RPMI8226 (cell line): ENCODE data around the gene F2R.
"Not testable (repeated sequence)": the region's sequence is repeated elsewhere in the genome, so short reads cannot be mapped to it uniquely, and the experiment has no call there.

Experiments
- DNase-seq: peaks from one replicate; pipeline ENCODE4 v3.0.0-alpha.2; 2015

Gene F2R

DNA sequence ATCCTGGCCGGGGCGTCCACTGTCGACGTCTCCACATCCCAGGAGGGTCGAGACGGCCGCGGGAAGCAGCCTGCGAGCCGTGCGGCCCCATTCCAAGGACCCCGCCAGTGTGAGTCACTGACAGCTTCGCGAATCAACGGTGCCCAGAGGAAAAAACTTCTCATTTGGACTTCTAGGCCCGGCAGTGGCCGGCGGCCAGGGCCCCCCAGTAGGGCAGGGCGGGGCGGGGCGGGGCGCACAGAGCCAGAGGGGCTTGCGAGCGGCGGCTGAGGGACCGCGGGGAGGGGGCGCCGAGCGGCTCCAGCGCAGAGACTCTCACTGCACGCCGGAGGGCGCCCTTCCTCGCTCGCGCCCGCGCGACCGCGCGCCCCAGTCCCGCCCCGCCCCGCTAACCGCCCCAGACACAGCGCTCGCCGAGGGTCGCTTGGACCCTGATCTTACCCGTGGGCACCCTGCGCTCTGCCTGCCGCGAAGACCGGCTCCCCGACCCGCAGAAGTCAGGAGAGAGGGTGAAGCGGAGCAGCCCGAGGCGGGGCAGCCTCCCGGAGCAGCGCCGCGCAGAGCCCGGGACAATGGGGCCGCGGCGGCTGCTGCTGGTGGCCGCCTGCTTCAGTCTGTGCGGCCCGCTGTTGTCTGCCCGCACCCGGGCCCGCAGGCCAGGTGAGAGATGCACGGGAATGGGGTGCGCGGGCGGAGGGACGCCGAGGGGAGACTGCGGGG, at the start of gene F2R:
Gene F2R, plus strand, starts transcription at position 391 of the 720 bp plus-strand sequence. Its CDS starts 182 bp downstream, at position 573.
- peak; percentile 66 for DNase-seq

DNA sequence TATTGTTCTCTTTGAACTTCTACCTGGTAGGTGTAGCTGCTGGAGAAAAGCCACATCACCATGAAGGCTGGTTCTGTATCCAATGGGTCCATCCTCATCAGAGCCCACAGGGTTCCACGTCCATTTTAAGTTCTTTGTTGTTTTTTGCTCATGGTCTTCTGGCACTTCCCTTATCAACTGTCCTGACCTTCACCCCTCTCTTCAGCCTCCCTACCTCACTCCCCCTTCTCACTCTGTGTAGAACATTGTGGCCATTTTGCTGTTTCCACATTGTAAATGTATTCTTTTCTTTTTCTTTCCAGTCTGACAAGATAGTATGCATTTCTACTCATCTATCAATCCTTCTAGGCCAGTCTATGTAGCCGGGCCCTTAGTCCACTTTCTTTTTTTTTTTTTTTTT, 48.4 kb upstream of the F2R start:
- no peak for DNase-seq

- DNase-seq = no peak
Observed at GRCh38 chr5:76669245-76669644, 46.7 kb upstream of the F2R start.

GRCh38 chr5:76670508-76670907, 45.4 kb upstream of the F2R start:
- no peak for DNase-seq

GRCh38 chr5:76672242-76672641, 43.7 kb upstream of the F2R start:
- DNase-seq = no peak

- no peak for DNase-seq
Observed at GRCh38 chr5:76673125-76673524, 42.8 kb upstream of the F2R start.

DNA sequence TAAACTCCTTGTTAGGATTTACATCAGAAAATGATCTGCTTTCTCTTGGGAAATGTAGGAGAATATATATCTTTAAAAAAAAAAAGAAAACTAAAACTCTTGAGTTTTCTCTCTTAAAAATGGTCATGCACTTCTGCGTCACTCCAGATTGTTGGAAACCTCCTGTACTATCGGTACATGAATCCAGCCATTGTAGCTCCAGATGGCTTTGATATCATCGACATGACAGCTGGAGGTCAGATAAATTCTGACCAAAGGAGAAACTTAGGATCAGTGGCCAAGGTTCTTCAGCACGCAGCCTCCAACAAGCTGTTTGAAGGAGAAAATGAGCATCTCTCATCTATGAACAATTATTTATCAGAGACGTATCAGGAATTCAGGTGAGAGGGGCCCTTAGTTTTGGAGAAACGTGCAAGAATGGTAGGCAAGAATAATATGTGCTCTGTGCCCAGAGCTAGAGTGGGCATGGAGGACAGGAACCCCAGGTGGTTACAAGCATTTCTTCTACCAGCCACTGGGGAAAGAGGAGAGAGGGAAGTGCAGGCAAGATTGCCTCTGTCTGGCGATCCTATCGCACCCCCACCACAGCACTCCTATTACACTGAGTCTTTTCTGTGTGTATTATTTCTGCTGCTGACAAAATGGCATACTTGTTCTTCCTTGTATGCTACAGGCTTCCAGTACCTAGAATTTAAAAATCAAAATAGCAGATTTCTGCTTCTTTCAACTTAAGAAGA, 41.4 kb upstream of the F2R start:
- no peak for DNase-seq

GRCh38 chr5:76675364-76675763, 40.6 kb upstream of the F2R start:
- DNase-seq = no peak

- no peak for DNase-seq
Observed at GRCh38 chr5:76677849-76678472, 38.0 kb upstream of the F2R start.

DNA sequence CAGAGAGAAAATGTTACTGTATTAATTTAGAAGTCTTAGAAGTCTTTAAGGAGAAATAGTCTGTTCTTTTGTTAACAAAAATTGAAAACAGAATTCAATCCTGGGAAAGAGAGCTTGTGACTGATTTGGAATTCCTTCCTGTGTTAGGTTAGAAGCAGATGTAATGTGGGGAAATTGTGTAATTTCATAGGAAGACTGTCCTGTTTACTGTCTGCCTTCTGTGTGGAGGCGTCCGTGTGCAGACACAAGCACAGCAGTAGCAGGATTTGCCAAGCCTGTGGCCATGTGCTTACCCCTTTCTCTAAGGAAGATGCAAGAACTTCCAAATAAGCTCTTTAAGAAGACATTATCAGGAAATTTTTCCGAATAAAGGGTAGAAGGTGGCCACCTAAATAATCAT, 36.7 kb upstream of the F2R start:
- DNase-seq = no peak

GRCh38 chr5:76680826-76681225, 35.1 kb upstream of the F2R start:
- DNase-seq = not testable (repeated sequence)

GRCh38 chr5:76681287-76681686, 34.6 kb upstream of the F2R start:
- no peak for DNase-seq

GRCh38 chr5:76682387-76682786, 33.5 kb upstream of the F2R start:
- DNase-seq = no peak

GRCh38 chr5:76683816-76684731, 31.9 kb upstream of the F2R start:
- no peak for DNase-seq

- no peak for DNase-seq
Observed at GRCh38 chr5:76684756-76685519, 31.0 kb upstream of the F2R start.

- DNase-seq = no peak
Observed at GRCh38 chr5:76685704-76686103, 30.2 kb upstream of the F2R start.

DNA sequence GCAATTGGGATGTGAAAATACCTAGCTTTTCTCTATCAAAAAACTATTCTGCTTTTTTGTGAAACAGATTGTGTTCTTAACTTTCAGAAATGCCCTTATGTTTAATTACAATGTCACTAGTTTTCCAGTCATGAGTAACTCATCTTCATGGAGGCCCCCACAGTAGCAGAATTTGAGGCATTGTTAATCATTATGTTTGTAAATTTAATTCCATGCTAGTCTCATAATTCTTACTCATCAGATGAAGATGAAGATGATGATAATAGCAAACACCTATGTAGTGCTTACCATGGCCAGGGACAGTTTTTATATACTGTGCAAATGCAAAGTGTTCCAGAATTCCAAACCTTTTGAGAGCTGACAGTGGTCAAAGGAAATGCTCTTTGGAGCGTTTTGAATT, 27.7 kb upstream of the F2R start:
- no peak for DNase-seq

DNA sequence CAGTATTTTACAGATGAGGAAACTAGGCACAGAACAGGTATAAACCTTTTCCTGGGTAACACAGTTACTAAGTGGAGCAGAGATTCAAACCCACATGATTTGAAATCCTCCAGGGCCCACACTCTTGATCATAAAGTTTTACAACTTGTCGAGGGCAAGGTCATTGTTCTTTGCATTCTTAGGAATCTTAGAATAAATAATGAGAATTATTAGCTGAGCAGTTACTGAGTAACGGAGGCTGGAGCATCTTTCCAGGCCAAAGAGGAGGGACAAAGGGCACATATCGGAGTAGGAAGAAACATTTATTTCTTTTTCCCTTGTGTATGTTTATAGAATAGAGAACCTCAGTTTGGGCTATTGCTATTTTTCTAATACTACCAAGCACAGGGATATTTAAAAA, 27.1 kb upstream of the F2R start:
- no peak for DNase-seq

DNA sequence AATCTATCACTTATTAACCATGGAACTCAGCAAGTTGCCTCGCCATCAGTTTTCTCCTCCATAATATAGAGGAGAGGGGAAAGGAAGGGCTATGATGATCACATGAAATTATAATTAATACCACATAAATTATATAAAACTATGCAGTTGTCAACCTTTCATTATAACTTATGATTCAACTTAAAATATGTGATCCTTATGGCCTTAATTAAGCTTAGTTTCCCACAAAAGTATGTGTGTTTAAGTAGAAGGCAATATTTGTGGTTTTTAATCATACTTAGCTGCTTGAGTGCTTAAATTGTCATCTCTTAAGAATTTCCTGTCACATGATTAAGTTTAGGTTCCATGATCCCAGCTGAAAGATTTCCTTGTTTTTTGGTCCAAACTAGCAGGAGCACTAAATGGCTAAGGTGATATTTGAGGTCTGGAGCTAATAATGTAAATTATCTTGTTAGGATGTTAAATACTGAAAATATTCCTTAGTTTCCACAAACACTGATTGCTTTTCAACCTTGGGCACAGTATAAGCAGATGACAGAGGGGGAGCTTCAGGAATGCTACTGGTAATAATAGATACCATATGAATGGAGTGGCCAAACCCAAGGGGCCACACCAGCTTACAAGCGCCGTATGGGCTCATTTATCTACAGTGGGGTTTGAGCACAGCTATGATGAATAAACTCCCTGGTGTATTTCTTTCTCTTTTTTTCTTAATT, 26.4 kb upstream of the F2R start:
- DNase-seq = no peak

GRCh38 chr5:76690037-76690679, 25.8 kb upstream of the F2R start:
- no peak for DNase-seq
